Activated CD4-positive, alpha-beta T cell treated with anti-CD3 and anti-CD28 coated beads for 36 hours (primary cell): Measurements from ENCODE around the gene CD44. TPM values are rescaled to one million over a fixed set of nuclear protein-coding genes. Genes with fewer than 3 reads are reported as not detected.

ENCODE experiments used
- ATAC-seq: fragments of 200-7000 bp; cut with Tn5 transposase; one replicate; pipeline ENCODE4 v1.10.0; 2021; ENCODE audit warnings: mild to moderate bottlenecking, moderate library complexity
- CTCF ChIA-PET: fragments of 350-600 bp; sonication (Branson Sonifier 250); formaldehyde crosslinking; loops from one replicate; lab custom pipeline; 2021; ENCODE audit warnings: antibody characterized with exemption; lab: Charles Lee
- POLR2A ChIA-PET: fragments of 350-600 bp; sonication (Branson Sonifier 250); formaldehyde crosslinking; loops from one replicate; lab custom pipeline; 2021; ENCODE audit warnings: antibody characterized with exemption, inconsistent platforms; lab: Charles Lee
- DNase-seq: peaks from one replicate; pipeline ENCODE4 v3.0.0-alpha.2; 2020
- H3K27ac Mint-ChIP-seq: one replicate; pipeline ENCODE4 v1.8.0; 2021; ENCODE audit warnings: mixed read lengths
- H3K27me3 Mint-ChIP-seq: one replicate; pipeline ENCODE4 v1.8.0; 2021; ENCODE audit warnings: mixed read lengths
- H3K36me3 Mint-ChIP-seq: one replicate; pipeline ENCODE4 v1.8.0; 2021; ENCODE audit warnings: low read depth, mixed read lengths
- H3K4me1 Mint-ChIP-seq: one replicate; pipeline ENCODE4 v1.8.0; 2021; ENCODE audit warnings: mixed read lengths
- H3K4me3 Mint-ChIP-seq: one replicate; pipeline ENCODE4 v1.8.0; 2021; ENCODE audit warnings: mild to moderate bottlenecking, moderate library complexity, mixed read lengths
- H3K9me3 Mint-ChIP-seq: one replicate; pipeline ENCODE4 v1.8.0; 2021; ENCODE audit warnings: low read depth, mixed read lengths
- intact Hi-C, 2 experiments: fragments of 100-400 bp; cut with DNase I in 1 of 2; cut with micrococcal nuclease in 1 of 2; formaldehyde crosslinking; loops; one replicate each; pipeline versions ENCODE4 v1.14.2 to v1.15.1; 2022 to 2024; cut with DNase I, micrococcal nuclease
- total RNA-seq, 2 experiments: library from RNA; stranded (reverse); gene quantifications; one replicate each; pipeline ENCODE4 v1.2.3, GENCODE V29; 2021

Gene CD44
- total RNA-seq, 2 experiments from 2014 or later: 357 to 435 TPM

DNA sequence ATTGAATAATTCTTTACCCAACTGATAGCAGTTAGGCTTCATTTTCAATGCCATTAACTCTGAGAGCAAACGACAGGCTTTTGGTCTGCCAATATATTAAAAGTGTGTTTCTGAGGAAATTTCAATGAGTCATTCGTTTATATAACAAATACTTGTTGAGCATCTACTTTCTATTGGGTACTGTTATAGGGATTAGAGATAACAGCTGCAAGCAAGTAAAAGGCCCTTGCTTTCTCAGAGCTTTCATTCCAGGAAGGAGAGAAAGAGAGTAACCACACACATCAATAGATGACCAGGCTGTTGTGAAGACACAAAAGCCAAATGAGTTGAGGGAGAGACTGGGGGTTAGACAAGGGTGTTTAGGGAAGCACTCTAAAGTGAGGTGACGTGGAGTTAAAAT is 35.7 kb downstream of the CD44 start:
- ChIA-PET POLR2A (interaction anchor here (1.2 to 1.6 kb wide), 3 partner anchors 9 to 31 kb away, joined by 3 to 6 read pairs (median 3); no protein-coding TSS in a partner anchor), CTCF (interaction anchor here (1.1 to 1.9 kb wide), 5 partner anchors 9 to 248 kb away, joined by 4 to 7 read pairs (median 5); no protein-coding TSS in a partner anchor)
- Mint-ChIP-seq H3K9me3 (no peaks in the 10 kb centered on the region), H3K4me3 (no peak overlapping the region), H3K27ac (peak overlapping the region; percentile 83), H3K4me1 (peaks cover 97% of the 10 kb centered on the region), H3K27me3 (no peaks in the 10 kb centered on the region), H3K36me3 (peaks cover 74% of the 10 kb centered on the region)
- ATAC-seq: no peak
- no peak for DNase-seq
- intact Hi-C loops: loop anchor here (5.0 to 10.0 kb wide), 4 partner anchors 520 to 1282 kb away; partner anchors contain the start of gene LMO2 (in 1 of the 2)

DNA sequence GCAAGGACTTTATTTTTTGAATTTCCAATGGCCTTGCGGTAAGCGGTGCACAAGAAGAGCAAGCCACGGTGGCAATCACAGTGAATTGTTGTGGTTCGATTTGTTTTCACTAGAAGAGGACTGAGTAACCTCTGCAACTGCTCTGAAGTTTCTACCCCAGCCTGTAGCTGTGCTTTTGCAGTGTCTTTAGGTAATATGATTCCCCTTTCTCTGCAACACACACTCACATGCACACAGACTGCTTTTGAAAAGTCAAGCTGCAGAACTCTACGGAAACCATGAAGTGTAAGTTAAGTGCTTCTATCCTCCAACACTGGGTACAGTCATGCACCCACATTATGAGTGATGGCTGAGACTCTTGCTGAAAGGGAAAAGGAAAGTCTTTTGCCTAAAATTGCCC is 38.4 kb downstream of the CD44 start:
- ChIA-PET POLR2A (interaction anchor here (0.5 to 3.9 kb wide), 7 partner anchors 11 to 146 kb away, joined by 3 to 37 read pairs (median 6); no protein-coding TSS in a partner anchor), CTCF (interaction anchor here (0.6 to 4.2 kb wide), 7 partner anchors 10 to 163 kb away, joined by 3 to 56 read pairs (median 3); no protein-coding TSS in a partner anchor)
- Mint-ChIP-seq H3K4me3 (no peak overlapping the region), H3K9me3 (no peaks in the 10 kb centered on the region), H3K27me3 (no peaks in the 10 kb centered on the region), H3K36me3 (peaks cover 76% of the 10 kb centered on the region), H3K4me1 (peaks cover 93% of the 10 kb centered on the region), H3K27ac (peak overlapping the region; percentile 78)
- intact Hi-C loops: loop anchor here (1.0 to 10.0 kb wide), 11 partner anchors 11 to 1285 kb away; partner anchors contain the start of gene LMO2 (in 1 of the 2)
- peak; percentile 66 for DNase-seq
- peak; percentile 78 for ATAC-seq

DNA sequence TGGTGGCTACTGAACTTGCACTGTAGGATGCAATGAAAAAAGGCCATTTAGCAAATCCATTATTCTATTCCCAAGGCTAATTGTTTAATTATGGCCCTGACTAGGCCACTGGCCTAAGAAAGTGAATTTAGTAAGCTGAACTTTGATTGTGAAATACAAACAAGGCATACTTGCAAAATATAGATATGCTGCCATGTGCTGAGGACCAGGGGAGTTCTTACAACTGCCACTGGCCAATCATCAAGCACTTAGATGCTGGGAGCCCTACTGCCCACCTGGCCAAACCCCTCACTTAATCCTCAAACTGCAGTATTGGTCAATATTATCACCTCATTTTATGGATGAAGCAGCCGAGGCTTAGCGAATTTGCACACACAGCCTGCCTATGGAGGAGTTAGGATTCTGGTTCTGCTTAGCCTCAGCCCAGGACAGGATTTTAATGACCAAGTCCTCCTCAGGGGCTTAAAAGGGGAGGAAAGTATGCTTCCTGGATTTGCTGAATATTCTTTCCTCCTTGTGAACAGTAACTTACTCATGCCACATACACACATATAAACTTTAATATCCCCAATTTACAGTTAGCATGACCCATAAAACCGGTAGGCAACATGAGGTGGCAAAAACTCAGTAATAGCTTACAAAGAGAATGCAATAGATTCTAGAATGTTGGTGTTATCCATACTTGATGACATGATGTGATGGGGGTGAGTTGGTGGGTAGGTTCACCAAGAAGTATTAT is 39.3 kb downstream of the CD44 start:
- peaks cover 78% of the 10 kb centered on the region for H3K36me3 Mint-ChIP-seq
- H3K4me1 Mint-ChIP-seq: peaks cover 93% of the 10 kb centered on the region
- no peaks in the 10 kb centered on the region for H3K9me3 Mint-ChIP-seq
- ATAC-seq (no peak), DNase-seq (no peak)
- CTCF ChIA-PET: interaction anchor here (0.6 to 4.2 kb wide), 9 partner anchors 12 to 181 kb away, joined by 3 to 56 read pairs (median 4); no protein-coding TSS in a partner anchor
- H3K27me3 Mint-ChIP-seq: no peaks in the 10 kb centered on the region
- intact Hi-C loops: loop anchor here (2.0 to 10.0 kb wide), 5 partner anchors 59 to 1286 kb away; partner anchors contain the start of gene LMO2 (in 1 of the 2)
- H3K4me3 Mint-ChIP-seq: peak overlapping the region; percentile 7
- peak overlapping the region; percentile 78 for H3K27ac Mint-ChIP-seq
- POLR2A ChIA-PET: interaction anchor here (0.5 to 3.9 kb wide), 8 partner anchors 8 to 147 kb away, joined by 3 to 37 read pairs (median 4); no protein-coding TSS in a partner anchor

DNA sequence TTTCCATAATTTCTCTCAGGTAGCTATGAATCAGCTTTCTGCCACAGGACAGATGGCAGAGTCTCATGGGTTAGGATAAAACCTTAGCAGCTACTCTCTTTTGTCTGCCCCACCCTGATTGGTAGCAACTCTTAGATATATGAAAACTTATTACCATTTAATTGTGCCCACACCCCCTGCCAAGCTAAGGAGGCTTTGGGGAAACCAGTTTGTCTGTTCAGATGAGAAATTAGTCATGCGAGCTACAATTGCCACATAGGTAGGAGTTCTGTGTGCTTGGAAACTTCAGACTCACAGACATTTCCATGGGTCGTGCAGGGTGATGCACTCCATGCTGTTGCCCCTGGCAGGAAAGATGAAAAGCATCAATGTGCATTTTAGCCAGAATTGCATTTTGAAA is 39.9 kb downstream of the CD44 start:
- intact Hi-C loops: loop anchor here (2.0 to 10.0 kb wide), 5 partner anchors 58 to 1287 kb away; partner anchors contain the start of gene LMO2 (in 1 of the 2)
- Mint-ChIP-seq H3K27me3 (no peaks in the 10 kb centered on the region), H3K4me3 (no peak overlapping the region), H3K4me1 (peaks cover 93% of the 10 kb centered on the region), H3K9me3 (no peaks in the 10 kb centered on the region), H3K27ac (peak overlapping the region; percentile 78), H3K36me3 (peaks cover 78% of the 10 kb centered on the region)
- ChIA-PET POLR2A (interaction anchor here (0.6 to 3.9 kb wide), 5 partner anchors 13 to 49 kb away, joined by 3 to 37 read pairs (median 4); no protein-coding TSS in a partner anchor), CTCF (interaction anchor here (0.7 to 4.2 kb wide), 9 partner anchors 11 to 181 kb away, joined by 3 to 56 read pairs (median 4); no protein-coding TSS in a partner anchor)
- ATAC-seq (peak; percentile 39), DNase-seq (peak; percentile 53)

DNA sequence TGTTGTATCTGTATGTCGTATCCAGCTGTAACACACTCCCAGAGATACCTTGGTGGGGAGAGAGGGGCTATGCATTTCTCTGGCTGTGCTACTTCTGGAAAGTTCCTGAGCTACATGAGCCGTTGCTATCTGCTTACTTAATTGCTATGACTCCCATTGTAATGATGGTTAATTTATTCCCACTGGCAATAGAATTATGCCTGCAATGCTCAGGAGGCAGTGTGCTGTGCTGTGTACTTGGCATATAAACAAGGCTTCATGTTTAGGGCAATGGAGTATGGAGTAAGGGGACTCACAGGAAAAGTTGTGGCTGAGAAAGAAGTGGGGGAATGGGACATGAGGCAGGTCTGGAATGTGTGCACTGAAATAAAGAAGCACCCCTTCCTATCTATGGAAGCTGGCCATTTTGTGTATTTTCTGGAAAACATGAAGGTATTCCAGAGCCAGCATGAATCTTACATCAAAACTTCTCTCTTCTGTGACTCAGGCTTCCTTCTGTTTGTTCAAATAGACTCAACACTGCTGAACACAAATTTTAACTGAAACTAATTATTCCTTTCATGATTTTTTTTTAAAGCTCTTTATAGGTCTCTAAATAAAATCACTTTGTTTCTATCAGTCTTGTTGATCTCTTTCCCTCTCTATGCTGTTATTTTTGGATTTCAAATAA is 40.6 kb downstream of the CD44 start:
- POLR2A ChIA-PET: interaction anchor here (1.2 to 3.9 kb wide), 3 partner anchors 13 to 39 kb away, joined by 4 to 37 read pairs (median 18); no protein-coding TSS in a partner anchor
- Mint-ChIP-seq H3K4me1 (peaks cover 88% of the 10 kb centered on the region), H3K9me3 (no peaks in the 10 kb centered on the region), H3K27me3 (no peaks in the 10 kb centered on the region), H3K36me3 (peaks cover 75% of the 10 kb centered on the region), H3K27ac (peak overlapping the region; percentile 67), H3K4me3 (no peak overlapping the region)
- intact Hi-C loops: loop anchor here (2.0 to 10.0 kb wide), 5 partner anchors 57 to 1287 kb away; partner anchors contain the start of gene LMO2 (in 1 of the 2)
- DNase-seq (no peak), ATAC-seq (no peak)
- CTCF ChIA-PET: interaction anchor here (0.7 to 4.2 kb wide), 11 partner anchors 10 to 257 kb away, joined by 3 to 56 read pairs (median 5); no protein-coding TSS in a partner anchor

DNA sequence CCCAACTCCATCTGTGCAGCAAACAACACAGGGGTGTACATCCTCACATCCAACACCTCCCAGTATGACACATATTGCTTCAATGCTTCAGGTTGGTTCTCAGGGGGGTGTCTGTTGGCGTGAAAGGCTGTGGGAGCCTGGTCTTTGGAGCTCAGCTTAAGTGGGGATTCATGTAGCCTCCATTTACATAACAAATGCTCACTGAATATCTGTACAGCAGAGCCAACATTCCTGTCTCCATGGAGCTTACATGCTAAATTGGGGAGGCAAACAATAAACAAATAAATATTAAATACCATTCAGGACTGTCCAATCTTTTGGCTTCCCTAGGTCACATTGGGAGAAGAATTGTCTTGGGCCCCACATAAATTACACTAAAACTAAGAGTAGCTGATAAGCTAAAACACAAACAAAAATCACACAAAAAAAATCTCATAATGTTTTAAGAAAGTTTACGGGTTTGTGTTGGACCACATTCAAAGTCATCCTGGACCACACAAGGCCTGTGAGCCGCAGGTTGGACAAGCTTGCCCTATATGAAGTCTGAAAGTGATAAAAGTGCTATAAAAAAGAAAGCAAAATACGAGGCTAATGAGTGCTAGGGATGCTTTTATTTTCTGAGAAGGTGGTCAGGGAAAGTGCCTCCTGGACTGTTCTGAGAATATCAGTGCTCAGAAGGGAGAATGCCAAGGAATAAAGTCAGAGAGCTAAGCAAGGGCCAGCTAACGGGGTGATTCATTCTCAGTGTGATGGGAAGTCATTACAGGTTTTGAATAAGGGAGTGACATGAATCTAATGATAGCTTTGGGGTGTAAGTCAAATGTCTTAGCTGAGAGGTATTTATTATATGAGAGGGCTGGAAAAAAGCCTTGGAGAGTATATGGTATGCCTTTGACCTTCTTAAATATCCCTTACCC is 41.6 kb downstream of the CD44 start:
- no peak overlapping the region for H3K4me3 Mint-ChIP-seq
- no peak for ATAC-seq
- H3K27me3 Mint-ChIP-seq: no peaks in the 10 kb centered on the region
- H3K4me1 Mint-ChIP-seq: peaks cover 86% of the 10 kb centered on the region
- peak overlapping the region; percentile 67 for H3K27ac Mint-ChIP-seq
- no peaks in the 10 kb centered on the region for H3K9me3 Mint-ChIP-seq
- peaks cover 76% of the 10 kb centered on the region for H3K36me3 Mint-ChIP-seq
- no peak for DNase-seq
- ChIA-PET POLR2A (interaction anchor here (1.3 kb wide), 1 partner anchor 34 kb away, joined by 6 read pairs; no protein-coding TSS in a partner anchor), CTCF (interaction anchor here (0.6 to 2.2 kb wide), 16 partner anchors 12 to 258 kb away, joined by 3 to 11 read pairs (median 3); no protein-coding TSS in a partner anchor)
- intact Hi-C loops: no loop called here

DNA sequence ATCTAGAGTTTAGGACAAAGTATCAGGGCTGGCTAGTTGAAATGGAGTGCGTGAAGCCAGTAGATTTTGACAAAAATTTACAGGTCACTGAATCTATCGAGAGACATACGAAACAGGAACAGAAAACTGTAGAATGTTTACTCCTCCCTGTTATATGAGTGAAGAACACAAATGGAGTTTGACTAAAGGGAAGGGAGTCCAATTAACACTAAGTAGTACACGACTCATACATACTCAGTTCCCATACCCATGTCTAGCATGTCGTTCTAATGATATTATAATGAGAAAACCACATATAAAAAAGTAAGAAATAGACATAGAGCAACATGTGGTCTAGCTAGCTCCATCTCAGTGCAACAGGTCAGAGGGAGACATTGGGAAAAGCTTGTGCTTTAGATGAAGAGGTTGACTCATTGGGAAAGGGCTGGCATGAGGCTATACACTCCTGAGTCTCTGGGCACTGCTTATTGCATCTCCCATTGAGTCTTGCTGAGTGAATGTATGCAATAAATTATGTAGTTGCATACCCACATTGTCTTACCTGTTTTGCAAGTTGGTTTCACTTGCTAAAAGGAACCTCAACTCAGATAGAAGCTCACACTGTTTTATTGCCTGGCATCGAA is 43.5 kb downstream of the CD44 start:
- peaks cover 77% of the 10 kb centered on the region for H3K36me3 Mint-ChIP-seq
- POLR2A ChIA-PET: interaction anchor here (1.0 kb wide), 1 partner anchor 17 kb away, joined by 3 read pairs; no protein-coding TSS in a partner anchor

DNA sequence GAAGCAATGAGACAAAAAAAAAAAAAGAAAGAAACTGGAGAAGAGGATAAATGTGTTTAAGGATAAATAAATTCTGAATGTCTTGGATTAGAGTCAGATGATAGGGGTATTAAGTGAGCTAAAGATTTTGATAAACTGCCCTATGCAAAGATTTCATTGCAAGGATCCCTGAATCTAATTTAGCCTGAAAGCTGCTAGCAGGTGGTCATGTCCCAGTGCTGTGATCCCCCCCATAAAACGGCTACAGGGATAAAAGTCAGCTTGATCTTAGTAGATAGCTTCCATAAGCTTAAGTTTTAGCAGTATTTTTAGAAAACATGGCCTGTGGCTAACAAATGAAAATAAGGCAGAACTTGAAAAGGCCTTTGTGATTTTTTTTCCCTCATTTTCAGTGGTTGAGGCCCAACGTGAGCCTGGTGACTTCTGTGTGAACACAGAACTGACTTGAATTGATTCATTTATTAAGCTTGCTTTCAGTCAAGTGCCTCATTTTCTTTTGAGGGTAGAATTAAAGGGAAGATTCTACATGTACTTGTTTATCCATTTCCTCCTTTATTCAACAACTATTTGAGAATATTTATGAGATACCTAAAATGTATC is 44.5 kb downstream of the CD44 start:
- Mint-ChIP-seq H3K4me3 (no peak overlapping the region), H3K9me3 (no peaks in the 10 kb centered on the region), H3K4me1 (peaks cover 76% of the 10 kb centered on the region), H3K27ac (peak overlapping the region; percentile 45), H3K36me3 (peaks cover 77% of the 10 kb centered on the region), H3K27me3 (no peaks in the 10 kb centered on the region)
- ATAC-seq (no peak), DNase-seq (no peak)
- ChIA-PET CTCF (interaction anchor here (0.6 to 2.6 kb wide), 17 partner anchors 11 to 258 kb away, joined by 3 to 11 read pairs (median 3); no protein-coding TSS in a partner anchor), POLR2A (interaction anchor here (0.8 to 1.0 kb wide), 2 partner anchors 18 to 37 kb away, joined by 3 to 4 read pairs; no protein-coding TSS in a partner anchor)
- intact Hi-C loops: no loop called here

More for the DNA sequence above, 43.5 kb downstream of the CD44 start:
- peak; percentile 16 for ATAC-seq
- DNase-seq: no peak
- Mint-ChIP-seq H3K27me3 (no peaks in the 10 kb centered on the region), H3K9me3 (no peaks in the 10 kb centered on the region), H3K4me3 (no peak overlapping the region), H3K27ac (peak overlapping the region; percentile 44), H3K4me1 (peaks cover 78% of the 10 kb centered on the region)
- CTCF ChIA-PET: interaction anchor here (0.6 to 2.6 kb wide), 12 partner anchors 11 to 257 kb away, joined by 3 to 11 read pairs (median 3); no protein-coding TSS in a partner anchor
- intact Hi-C loops: no loop called here

DNA sequence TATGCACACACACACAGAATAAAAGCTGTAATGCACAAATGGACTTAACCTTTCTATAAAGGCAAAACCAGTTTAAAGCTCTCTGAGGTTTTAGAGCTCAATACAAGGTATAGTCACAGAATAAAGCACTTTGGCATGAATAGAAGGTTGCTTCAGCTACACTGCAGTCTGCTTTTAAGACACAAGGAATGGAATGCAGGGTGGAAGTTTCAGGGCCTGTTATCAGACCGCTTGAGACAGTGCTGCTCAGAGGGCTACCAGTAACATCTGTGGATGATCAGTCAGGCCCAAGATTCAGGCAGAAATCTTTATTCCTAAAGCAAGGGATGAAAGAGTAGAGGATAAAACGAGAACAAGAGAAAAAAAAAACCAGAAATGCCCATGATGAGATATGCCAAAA is 46.7 kb downstream of the CD44 start:
- ATAC-seq (no peak), DNase-seq (no peak)
- H3K27ac Mint-ChIP-seq: peak overlapping the region; percentile 83
- intact Hi-C loops: no loop called here
- H3K9me3 Mint-ChIP-seq: no peaks in the 10 kb centered on the region
- H3K36me3 Mint-ChIP-seq: peaks cover 73% of the 10 kb centered on the region
- CTCF ChIA-PET: interaction anchor here (0.7 to 1.0 kb wide), 2 partner anchors 50 to 169 kb away, joined by 3 read pairs; no protein-coding TSS in a partner anchor
- no peak overlapping the region for H3K4me3 Mint-ChIP-seq
- H3K4me1 Mint-ChIP-seq: peaks cover 72% of the 10 kb centered on the region
- POLR2A ChIA-PET: interaction anchor here (0.7 kb wide), 1 partner anchor 65 kb away, joined by 4 read pairs; no protein-coding TSS in a partner anchor
- H3K27me3 Mint-ChIP-seq: no peaks in the 10 kb centered on the region
